HepG2 (cell line): ENCODE measurements around the gene IFNK. TPM values are rescaled to one million over a fixed set of nuclear protein-coding genes. Genes with fewer than 3 reads are reported as not detected.
A peak's percentile ranks its signal among the peaks of the same experiment; 100 is the strongest.

Experiments
- CBX5 ChIP-seq: sonication (generic); formaldehyde crosslinking; IDR thresholded peaks from 2 replicates; pipeline ENCODE4 v1.4.0; 2020; ENCODE audit warnings: missing genetic modification reagents, borderline replicate concordance
- CHD2 ChIP-seq: IDR thresholded peaks from 2 replicates; pipeline ENCODE4 v1.6.1; 2011; ENCODE audit warnings: low read depth, low read length, improper control_type of control experiment
- GATAD1 ChIP-seq: IDR thresholded peaks from 2 replicates; pipeline ENCODE4 v1.6.1; 2016; ENCODE audit warnings: missing genetic modification reagents, missing compliant biosample characterization
- KLF12 ChIP-seq: sonication (generic); formaldehyde crosslinking; IDR thresholded peaks from 2 replicates; pipeline ENCODE4 v1.4.0; 2020; ENCODE audit warnings: missing genetic modification reagents, borderline replicate concordance
- MLLT10 ChIP-seq: sonication (generic); formaldehyde crosslinking; IDR thresholded peaks from 2 replicates; pipeline ENCODE4 v1.4.0; 2020; ENCODE audit warnings: missing genetic modification reagents
- NONO ChIP-seq, 2 experiments: fragments of 450-650 bp in 1 of 2; sonication (generic) in 1 of 2; formaldehyde crosslinking in 1 of 2; IDR thresholded peaks in 1 of 2; conservative IDR thresholded peaks in 1 of 2; 2 replicates each; pipeline versions ENCODE4 v1.6.1 to v1.8.0; 2017 to 2022; ENCODE audit warnings: mild to moderate bottlenecking in 1 of 2, missing genetic modification reagents in 1 of 2, moderate library complexity in 1 of 2
- RAD21 ChIP-seq: fragments of 450-650 bp; formaldehyde crosslinking; IDR thresholded peaks from 2 replicates; pipeline ENCODE4 v1.5.0; 2020; ENCODE audit warnings: mild to moderate bottlenecking
- RERE ChIP-seq: IDR thresholded peaks from 2 replicates; pipeline ENCODE4 v1.6.1; 2016; ENCODE audit warnings: low read depth, missing genetic modification reagents, missing compliant biosample characterization
- SALL1 ChIP-seq: sonication (generic); formaldehyde crosslinking; IDR thresholded peaks from 2 replicates; pipeline ENCODE4 v1.8.0; 2022; ENCODE audit warnings: mild to moderate bottlenecking, missing genetic modification reagents
- SNAPC5 ChIP-seq: sonication (generic); formaldehyde crosslinking; IDR thresholded peaks from 2 replicates; pipeline ENCODE4 v1.8.1; 2023; ENCODE audit warnings: mild to moderate bottlenecking, missing genetic modification reagents, borderline replicate concordance
- SOX5 ChIP-seq: IDR thresholded peaks from 2 replicates; pipeline ENCODE4 v1.6.1; 2016; ENCODE audit warnings: borderline replicate concordance
- SSRP1 ChIP-seq: IDR thresholded peaks from 2 replicates; pipeline ENCODE4 v1.6.1; 2016; ENCODE audit warnings: control low read depth
- TEAD3 ChIP-seq: optimal IDR thresholded peaks from 2 replicates; pipeline ENCODE3; 2016; ENCODE audit warnings: borderline replicate concordance
- TFDP2 ChIP-seq: sonication (generic); formaldehyde crosslinking; IDR thresholded peaks from 2 replicates; pipeline ENCODE4 v1.4.0; 2020; ENCODE audit warnings: missing genetic modification reagents
- ZFP82 ChIP-seq: sonication (generic); formaldehyde crosslinking; IDR thresholded peaks from 2 replicates; pipeline ENCODE4 v1.5.1; 2020; ENCODE audit warnings: mild to moderate bottlenecking, missing genetic modification reagents, borderline replicate concordance
- ZMYM4 ChIP-seq: sonication (generic); formaldehyde crosslinking; IDR thresholded peaks from 2 replicates; pipeline ENCODE4 v1.8.1; 2023; ENCODE audit warnings: mild to moderate bottlenecking, missing genetic modification reagents
- ZNF230 ChIP-seq: sonication (generic); formaldehyde crosslinking; IDR thresholded peaks from 2 replicates; pipeline ENCODE4 v1.4.0; 2020; ENCODE audit warnings: mild to moderate bottlenecking, missing genetic modification reagents
- ZNF569 ChIP-seq: sonication (generic); formaldehyde crosslinking; IDR thresholded peaks from 2 replicates; pipeline ENCODE4 v1.5.0; 2020; ENCODE audit warnings: mild to moderate bottlenecking, missing genetic modification reagents, moderate library complexity, borderline replicate concordance
- ZSCAN21 ChIP-seq: sonication (generic); formaldehyde crosslinking; IDR thresholded peaks from 2 replicates; pipeline ENCODE4 v1.8.0; 2022; ENCODE audit warnings: mild to moderate bottlenecking, missing genetic modification reagents, moderate library complexity, borderline replicate concordance
- polyA plus RNA-seq, 8 experiments: library from polyadenylated mRNA; depleted of rRNA in 3 of 8; stranded (reverse) in 7 of 8; unstranded in 1 of 8; fragments of >200 nt; fragmentation: Illumina TruSeq in 4 of 8; extraction: Trizol in 4 of 8; gene quantifications; 2 replicates each; pipeline versions ENCODE4 v1.2.1 to v1.2.3, GENCODE V29; 2011 to 2016; ENCODE audit warnings: low read depth in 4 of 8, missing spikeins in 1 of 8, mixed read lengths in 1 of 8; ENCODE audit not compliant: insufficient read depth in 1 of 8
- total RNA-seq, 5 experiments: library from RNA; depleted of rRNA; stranded (reverse); fragments of >200 nt; fragmentation: Illumina TruSeq; extraction: Trizol; gene quantifications; 2 replicates each; pipeline ENCODE4 v1.2.3, GENCODE V29; 2016; ENCODE audit warnings: low read depth in 1 of 5
- TF ChIP-seq, protein P1 (sequence below): sonication (generic); formaldehyde crosslinking; IDR thresholded peaks from 2 replicates; pipeline ENCODE4 v1.5.0; 2020; ENCODE audit warnings: mild to moderate bottlenecking, missing genetic modification reagents, borderline replicate concordance

IFNK gene
- total and polyA plus RNA-seq, 2 of the 13 experiments (the other 11 are each of a cell fraction or from before 2014, with no cell fraction given) = not detected

DNA sequence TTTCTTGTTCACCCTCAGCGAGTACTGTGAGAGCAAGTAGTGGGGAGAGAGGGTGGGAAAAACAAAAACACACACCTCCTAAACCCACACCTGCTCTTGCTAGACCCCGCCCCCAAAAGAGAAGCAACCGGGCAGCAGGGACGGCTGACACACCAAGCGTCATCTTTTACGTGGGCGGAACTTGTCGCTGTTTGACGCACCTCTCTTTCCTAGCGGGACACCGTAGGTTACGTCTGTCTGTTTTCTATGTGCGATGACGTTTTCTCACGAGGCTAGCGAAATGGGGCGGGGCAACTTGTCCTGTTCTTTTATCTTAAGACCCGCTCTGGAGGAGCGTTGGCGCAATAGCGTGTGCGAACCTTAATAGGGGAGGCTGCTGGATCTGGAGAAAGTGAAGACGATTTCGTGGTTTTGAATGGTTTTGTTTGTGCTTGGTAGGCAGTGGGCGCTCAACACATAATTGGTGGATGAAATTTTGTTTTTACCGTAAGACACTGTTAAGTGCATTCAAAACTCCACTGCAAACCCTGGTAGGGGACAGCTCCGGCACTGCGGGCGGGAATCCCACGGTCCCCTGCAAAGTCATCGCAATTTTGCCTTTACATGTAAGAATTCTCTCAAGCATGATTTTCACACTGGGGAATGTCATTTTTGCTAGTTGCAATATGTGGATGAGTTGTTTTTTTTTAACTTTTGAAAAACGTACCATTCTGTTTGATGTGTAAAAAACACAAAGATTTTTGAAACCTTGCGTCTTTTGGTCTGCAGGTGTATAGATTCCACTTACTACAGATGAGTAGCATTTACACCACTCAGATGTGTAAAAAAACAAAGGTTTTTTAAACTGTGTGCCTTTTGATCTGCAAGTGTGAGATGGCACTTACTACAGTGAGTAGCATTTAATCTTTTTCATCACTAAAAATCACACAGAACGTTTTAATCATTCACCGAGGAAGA lies 49.8 kb downstream of the IFNK start (continued):
- TF ChIP-seq RERE (CRISPR knock-in tag) = no peak
- TF ChIP-seq NONO (IDR thresholded peaks at IDR 0.05) = no peak
- no peak for TF ChIP-seq NONO (CRISPR knock-in tag; conservative IDR thresholded peaks at IDR 0.05)
- TF ChIP-seq GATAD1 (CRISPR knock-in tag) = peak; percentile 84
- TF ChIP-seq ZSCAN21 = no peak
- 0 out of 2 replicates have a peak, but pooled peaks have one; percentile 40 for TF ChIP-seq SOX5 (CRISPR knock-in tag)
- no peak for TF ChIP-seq ZFP82
- TF ChIP-seq TFDP2 (CRISPR knock-in tag) = peak; percentile 42
- TF ChIP-seq, protein P1, sequence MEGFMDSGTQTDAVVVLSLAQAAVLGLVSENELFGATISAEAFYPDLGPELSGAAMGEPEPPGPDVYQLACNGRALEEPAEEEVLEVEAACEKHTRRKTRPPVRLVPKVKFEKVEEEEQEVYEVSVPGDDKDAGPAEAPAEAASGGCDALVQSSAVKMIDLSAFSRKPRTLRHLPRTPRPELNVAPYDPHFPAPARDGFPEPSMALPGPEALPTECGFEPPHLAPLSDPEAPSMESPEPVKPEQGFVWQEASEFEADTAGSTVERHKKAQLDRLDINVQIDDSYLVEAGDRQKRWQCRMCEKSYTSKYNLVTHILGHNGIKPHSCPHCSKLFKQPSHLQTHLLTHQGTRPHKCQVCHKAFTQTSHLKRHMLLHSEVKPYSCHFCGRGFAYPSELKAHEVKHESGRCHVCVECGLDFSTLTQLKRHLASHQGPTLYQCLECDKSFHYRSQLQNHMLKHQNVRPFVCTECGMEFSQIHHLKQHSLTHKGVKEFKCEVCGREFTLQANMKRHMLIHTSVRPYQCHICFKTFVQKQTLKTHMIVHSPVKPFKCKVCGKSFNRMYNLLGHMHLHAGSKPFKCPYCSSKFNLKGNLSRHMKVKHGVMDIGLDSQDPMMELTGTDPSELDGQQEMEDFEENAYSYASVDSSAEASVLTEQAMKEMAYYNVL (CRISPR knock-in tag) = no peak
- TF ChIP-seq ZMYM4 (CRISPR knock-in tag) = peak; percentile 86
- TF ChIP-seq TEAD3 (CRISPR knock-in tag) = peak; percentile 18
- peak; percentile 54; the same call in 1 of the 2 replicates for TF ChIP-seq CHD2
- no peak for TF ChIP-seq ZNF230 (CRISPR knock-in tag)
- TF ChIP-seq KLF12 (CRISPR knock-in tag) = 0 out of 2 replicates have a peak, but pooled peaks have one; percentile 55
- TF ChIP-seq CBX5 (CRISPR knock-in tag) = peak; percentile 72; the same call in 1 of the 2 replicates
- peak; percentile 56 for TF ChIP-seq SALL1 (CRISPR knock-in tag)
- TF ChIP-seq MLLT10 (CRISPR knock-in tag) = no peak
- no peak for TF ChIP-seq SNAPC5
- no peak for TF ChIP-seq RAD21
- TF ChIP-seq SSRP1 (CRISPR knock-in tag) = no peak
- no peak for TF ChIP-seq ZNF569 (CRISPR knock-in tag)
